CD4-positive, CD25-positive, alpha-beta regulatory T cell (primary cell): ENCODE results near the gene RCAN2. TPM values are rescaled to one million over a fixed set of nuclear protein-coding genes. Genes with fewer than 3 reads are reported as not detected.
"Not testable (repeated sequence)": the region's sequence is repeated elsewhere in the genome, so short reads cannot be mapped to it uniquely, and the experiment has no call there.

Experiments
- ATAC-seq, 2 donors: fragments of 150-1000 bp; cut with Tn5 transposase; one replicate each; pipeline ENCODE4 v1.10.0; 2021; ENCODE audit warnings: low read depth in 2 of 2, moderate number of reproducible peaks in 2 of 2, moderate library complexity in 1 of 2
- DNase-seq, 3 donors: peaks; one replicate each; pipeline versions ENCODE4 v3.0.0 to v3.0.0-alpha.2; 2012 to 2022; ENCODE audit warnings: mixed read lengths in 1 of 3
- H3K27ac ChIP-seq: one replicate; pipeline ENCODE4 v1.7.0; 2013; ENCODE audit warnings: mild to moderate bottlenecking, low read length; ENCODE audit not compliant: insufficient read depth, poor library complexity, severe bottlenecking
- H3K27me3 ChIP-seq: one replicate; pipeline ENCODE4 v1.7.0; 2013; ENCODE audit warnings: low read length; ENCODE audit not compliant: control insufficient read depth, insufficient read depth
- H3K36me3 ChIP-seq: one replicate; pipeline ENCODE4 v1.7.0; 2013; ENCODE audit warnings: mild to moderate bottlenecking, low read length, moderate library complexity; ENCODE audit not compliant: control insufficient read depth, insufficient read depth
- H3K4me1 ChIP-seq: 2 replicates; pipeline ENCODE4 v1.7.0; 2013; ENCODE audit warnings: mild to moderate bottlenecking, low read length; ENCODE audit not compliant: insufficient read depth, control insufficient read depth, poor library complexity, severe bottlenecking
- H3K4me3 ChIP-seq: one replicate; pipeline ENCODE4 v1.7.0; 2013; ENCODE audit warnings: low read depth, mild to moderate bottlenecking, low read length, moderate library complexity
- H3K9me3 ChIP-seq, 2 experiments: 1 replicate in 1 of 2; 2 replicates in 1 of 2; pipeline ENCODE4 v1.7.0; 2013; ENCODE audit warnings: low read length in 2 of 2, mild to moderate bottlenecking in 1 of 2, moderate library complexity in 1 of 2; ENCODE audit not compliant: control insufficient read depth in 2 of 2
- H3K27ac Mint-ChIP-seq, 3 donors: one replicate each; pipeline ENCODE4 v1.8.0; 2020 to 2022; ENCODE audit warnings: mild to moderate bottlenecking in 3 of 3, mixed read lengths in 3 of 3, moderate library complexity in 2 of 3
- H3K27me3 Mint-ChIP-seq: one replicate; pipeline ENCODE4 v1.8.0; 2022; ENCODE audit warnings: mild to moderate bottlenecking, mixed read lengths
- H3K36me3 Mint-ChIP-seq: one replicate; pipeline ENCODE4 v1.8.0; 2020; ENCODE audit warnings: mixed read lengths
- H3K4me1 Mint-ChIP-seq, 4 donors: one replicate each; pipeline ENCODE4 v1.8.0; 2020 to 2022; ENCODE audit warnings: mixed read lengths in 4 of 4, mild to moderate bottlenecking in 1 of 4
- H3K4me3 Mint-ChIP-seq, 4 donors: one replicate each; pipeline ENCODE4 v1.8.0; 2020 to 2022; ENCODE audit warnings: mild to moderate bottlenecking in 4 of 4, mixed read lengths in 4 of 4, moderate library complexity in 3 of 4
- H3K9me3 Mint-ChIP-seq, 7 donors: one replicate each; pipeline ENCODE4 v1.8.0; 2020 to 2022; ENCODE audit warnings: mixed read lengths in 7 of 7, mild to moderate bottlenecking in 3 of 7, moderate library complexity in 2 of 7
- polyA plus RNA-seq, 4 donors: library from polyadenylated mRNA; unstranded; fragments of 300-500 nt; fragmentation: Illumina TruSeq; gene quantifications; one replicate each; pipeline ENCODE4 v1.2.3, GENCODE V29; 2021
- total RNA-seq: library from RNA; stranded (reverse); gene quantifications from one replicate; pipeline ENCODE4 v1.2.3, GENCODE V29; 2022

Gene RCAN2
- total and polyA plus RNA-seq, 5 donors from 2014 or later: 0.08 to 0.14 TPM; not detected in 3

DNA sequence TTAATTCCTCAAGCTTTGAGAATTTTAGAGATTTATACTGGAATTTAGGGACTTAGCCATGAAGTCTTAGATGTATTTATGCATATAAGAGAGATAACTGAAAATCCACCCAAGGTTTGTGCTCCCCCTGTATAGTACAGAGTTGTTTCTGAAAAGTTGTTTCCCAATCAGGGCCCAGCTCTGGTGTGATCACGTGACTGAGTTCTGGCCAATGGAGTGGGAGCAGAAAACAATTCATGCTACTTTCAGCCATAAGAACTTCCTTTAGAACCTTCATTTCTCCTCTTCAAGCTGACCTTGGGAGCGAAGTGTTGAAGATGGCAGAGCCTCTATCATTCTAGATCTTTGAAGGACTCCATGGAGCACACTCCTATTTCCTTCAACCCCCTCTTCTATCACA, 151.0 kb downstream of the RCAN2 start:
- Histone ChIP-seq H3K4me1 (no peaks in the 10 kb centered on the region), H3K4me3 (no peak overlapping the region), H3K9me3 (no peaks in the 10 kb centered on the region), H3K27ac (no peak overlapping the region), H3K36me3 (no peaks in the 10 kb centered on the region), H3K27me3 (no peaks in the 10 kb centered on the region)
- Mint-ChIP-seq H3K4me1 (no peaks in the 10 kb centered on the region), H3K36me3 (no peaks in the 10 kb centered on the region), H3K9me3 (peaks cover 0 to 7% (median 0%) of the 10 kb centered on the region in 7 donors), H3K27ac (no peak overlapping the region), H3K4me3 (no peak overlapping the region), H3K27me3 (peaks cover 16% of the 10 kb centered on the region)
- DNase-seq: no peak
- no peak for ATAC-seq

DNA sequence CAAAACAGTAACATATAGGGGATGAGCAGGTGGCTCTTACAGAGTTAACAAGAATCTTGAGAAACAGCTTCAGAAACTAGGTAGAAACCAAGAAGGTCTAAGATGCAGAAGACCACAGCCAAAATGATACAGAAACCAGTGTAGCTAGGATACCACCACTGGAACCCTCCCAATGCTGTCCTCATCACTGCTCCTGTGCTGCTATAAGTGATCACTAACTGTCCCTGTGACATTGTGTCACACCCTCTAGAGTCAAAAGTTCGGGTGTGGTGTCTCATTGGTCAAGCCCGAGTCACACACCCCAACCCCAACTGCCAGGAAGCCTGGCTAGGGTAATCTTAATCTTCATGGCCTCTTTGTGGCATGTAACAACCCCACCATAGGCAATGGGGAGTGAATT, 153.1 kb downstream of the RCAN2 start:
- DNase-seq (no peak), ATAC-seq (no peak)
- Mint-ChIP-seq H3K4me1 (no peaks in the 10 kb centered on the region), H3K36me3 (no peaks in the 10 kb centered on the region), H3K27ac (no peak overlapping the region), H3K27me3 (peaks cover 20% of the 10 kb centered on the region), H3K4me3 (no peak overlapping the region), H3K9me3 (peaks cover 0 to 7% (median 0%) of the 10 kb centered on the region in 7 donors)
- Histone ChIP-seq H3K4me3 (no peak overlapping the region), H3K27me3 (peaks cover 2% of the 10 kb centered on the region), H3K27ac (no peak overlapping the region), H3K9me3 (no peaks in the 10 kb centered on the region), H3K4me1 (no peaks in the 10 kb centered on the region), H3K36me3 (no peaks in the 10 kb centered on the region)

DNA sequence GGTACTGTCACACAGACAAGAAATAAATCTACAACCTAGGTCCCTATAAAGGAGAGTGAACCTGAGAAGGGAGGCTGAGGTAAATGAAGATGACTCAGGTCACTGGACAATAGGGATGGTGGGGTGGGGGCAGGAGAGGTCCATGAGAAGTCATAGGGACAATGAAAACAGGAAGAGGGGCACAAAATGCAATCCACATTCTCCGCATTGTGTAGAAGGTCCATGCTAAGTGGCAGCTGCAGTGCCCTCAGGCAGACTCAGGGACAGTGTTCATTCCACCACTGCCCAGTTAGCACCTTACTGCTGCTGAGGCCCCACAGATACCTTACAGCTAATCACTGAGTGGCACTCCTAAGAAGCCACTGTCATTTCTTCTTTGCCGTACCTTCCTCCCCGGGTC, 156.8 kb downstream of the RCAN2 start:
- no peak overlapping the region for H3K4me3 ChIP-seq

DNA sequence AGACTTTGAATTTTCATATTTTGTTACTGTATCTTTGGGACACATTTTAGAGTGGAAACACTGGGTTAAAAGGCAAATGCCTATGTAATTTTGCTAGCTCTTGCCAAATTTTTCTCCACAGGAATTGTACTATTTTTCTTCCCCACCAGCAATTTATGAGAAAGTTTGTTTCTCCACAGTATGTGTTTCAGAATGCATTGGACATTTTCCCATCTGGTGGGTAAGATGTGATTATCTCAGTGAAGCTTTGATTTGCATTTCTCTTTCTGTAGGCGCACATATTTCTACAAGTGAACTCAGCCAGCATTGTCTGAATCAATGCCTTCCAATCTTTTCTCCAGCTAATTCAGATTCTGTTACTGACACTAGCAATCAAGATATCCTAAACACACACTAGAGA, 157.8 kb downstream of the RCAN2 start:
- no peaks in the 10 kb centered on the region for H3K36me3 ChIP-seq
- H3K27ac Mint-ChIP-seq: no peak overlapping the region
- DNase-seq (no peak), ATAC-seq (no peak)
- peaks cover 14% of the 10 kb centered on the region for H3K27me3 Mint-ChIP-seq
- H3K4me3 Mint-ChIP-seq: no peak overlapping the region
- H3K27me3 ChIP-seq: peaks cover 2% of the 10 kb centered on the region
- no peaks in the 10 kb centered on the region for H3K36me3 Mint-ChIP-seq
- H3K4me1 Mint-ChIP-seq: no peaks in the 10 kb centered on the region
- H3K4me3 ChIP-seq: no peak overlapping the region
- H3K27ac ChIP-seq: no peak overlapping the region
- H3K4me1 ChIP-seq: no peaks in the 10 kb centered on the region
- peaks cover 0 to 4% (median 0%) of the 10 kb centered on the region in 7 donors for H3K9me3 Mint-ChIP-seq
- H3K9me3 ChIP-seq: no peaks in the 10 kb centered on the region

More for the DNA sequence above, 156.8 kb downstream of the RCAN2 start:
- Mint-ChIP-seq H3K4me3 (no peak overlapping the region), H3K4me1 (no peaks in the 10 kb centered on the region), H3K36me3 (no peaks in the 10 kb centered on the region), H3K27ac (no peak overlapping the region), H3K27me3 (peaks cover 14% of the 10 kb centered on the region), H3K9me3 (peaks cover 0 to 4% (median 0%) of the 10 kb centered on the region in 7 donors)
- no peaks in the 10 kb centered on the region for H3K4me1 ChIP-seq
- DNase-seq: no peak
- H3K27ac ChIP-seq: no peak overlapping the region
- no peaks in the 10 kb centered on the region for H3K36me3 ChIP-seq
- no peak for ATAC-seq
- no peaks in the 10 kb centered on the region for H3K9me3 ChIP-seq
- peaks cover 2% of the 10 kb centered on the region for H3K27me3 ChIP-seq

DNA sequence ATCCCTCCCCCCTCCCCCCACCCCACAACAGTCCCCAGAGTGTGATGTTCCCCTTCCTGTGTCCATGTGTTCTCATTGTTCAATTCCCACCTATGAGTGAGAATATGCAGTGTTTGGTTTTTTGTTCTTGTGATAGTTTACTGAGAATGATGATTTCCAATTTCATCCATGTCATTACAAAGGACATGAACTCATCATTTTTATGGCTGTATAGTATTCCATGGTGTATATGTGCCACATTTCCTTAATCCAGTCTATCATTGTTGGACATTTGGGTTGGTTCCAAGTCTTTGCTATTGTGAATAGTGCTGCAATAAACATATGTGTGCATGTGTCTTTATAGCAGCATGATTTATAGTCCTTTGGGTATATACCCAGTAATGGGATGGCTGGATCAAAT, 158.8 kb downstream of the RCAN2 start:
- H3K27ac Mint-ChIP-seq, H3K27me3 ChIP-seq, H3K9me3 ChIP-seq, H3K4me3 ChIP-seq, ATAC-seq, H3K4me1 Mint-ChIP-seq, H3K36me3 ChIP-seq, H3K36me3 Mint-ChIP-seq, H3K9me3 Mint-ChIP-seq, DNase-seq, H3K27ac ChIP-seq, H3K4me3 Mint-ChIP-seq, H3K4me1 ChIP-seq: not testable (repeated sequence)
- peaks cover 14% of the 10 kb centered on the region for H3K27me3 Mint-ChIP-seq

DNA sequence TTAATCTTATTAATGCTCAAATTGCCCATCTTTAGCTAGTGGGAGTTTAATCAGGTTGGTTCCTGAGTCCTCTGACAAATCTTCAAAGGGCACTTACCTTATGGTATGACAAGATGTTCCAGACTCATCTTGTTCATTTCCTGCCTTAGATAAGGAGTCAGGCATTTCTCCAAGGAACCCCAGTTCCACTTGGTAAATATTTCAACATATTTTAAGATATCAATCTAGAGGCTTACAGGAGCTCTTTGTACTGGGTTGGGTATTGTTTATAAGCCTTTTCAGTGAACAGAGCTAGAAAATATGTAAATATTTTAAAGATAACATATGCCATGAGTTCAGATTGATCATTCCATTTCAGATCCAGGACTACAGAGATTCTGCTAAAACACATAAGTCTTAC, 159.8 kb downstream of the RCAN2 start:
- no peak overlapping the region for H3K4me3 ChIP-seq
- Mint-ChIP-seq H3K36me3 (no peaks in the 10 kb centered on the region), H3K9me3 (peaks cover 0 to 4% (median 0%) of the 10 kb centered on the region in 7 donors), H3K27me3 (peaks cover 5% of the 10 kb centered on the region), H3K4me1 (no peaks in the 10 kb centered on the region), H3K27ac (no peak overlapping the region), H3K4me3 (no peak overlapping the region)
- no peak overlapping the region for H3K27ac ChIP-seq
- no peaks in the 10 kb centered on the region for H3K9me3 ChIP-seq
- H3K4me1 ChIP-seq: no peaks in the 10 kb centered on the region
- H3K27me3 ChIP-seq: peaks cover 8% of the 10 kb centered on the region
- H3K36me3 ChIP-seq: no peaks in the 10 kb centered on the region
- ATAC-seq (no peak), DNase-seq (no peak)

DNA sequence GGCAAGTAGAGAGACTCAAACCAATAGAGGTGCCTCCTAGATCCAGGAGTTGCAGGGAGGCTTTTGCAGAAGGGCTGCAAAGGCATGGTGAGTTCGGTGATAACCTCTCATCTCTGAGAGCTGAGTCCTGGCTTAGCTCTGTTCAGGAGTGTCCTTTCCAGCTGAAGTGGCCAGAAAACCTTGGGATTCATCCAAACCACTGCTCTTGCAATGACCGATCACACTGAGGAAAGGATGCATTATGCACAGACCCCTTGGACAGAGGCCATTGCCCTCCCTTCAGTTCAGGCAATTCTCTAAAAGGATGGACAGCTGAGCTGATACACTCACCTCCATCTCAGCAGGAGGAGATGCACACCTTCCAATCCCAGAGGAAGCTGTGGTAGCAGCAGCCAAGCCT, 161.7 kb downstream of the RCAN2 start:
- Histone ChIP-seq H3K9me3 (no peaks in the 10 kb centered on the region), H3K36me3 (no peaks in the 10 kb centered on the region), H3K27ac (no peak overlapping the region), H3K4me1 (no peaks in the 10 kb centered on the region), H3K27me3 (peaks cover 8% of the 10 kb centered on the region), H3K4me3 (no peak overlapping the region)
- Mint-ChIP-seq H3K4me1 (no peaks in the 10 kb centered on the region), H3K27me3 (peaks cover 4% of the 10 kb centered on the region), H3K9me3 (peaks cover 0 to 4% (median 0%) of the 10 kb centered on the region in 7 donors), H3K4me3 (no peak overlapping the region), H3K36me3 (no peaks in the 10 kb centered on the region), H3K27ac (no peak overlapping the region)
- DNase-seq: no peak
- no peak for ATAC-seq

DNA sequence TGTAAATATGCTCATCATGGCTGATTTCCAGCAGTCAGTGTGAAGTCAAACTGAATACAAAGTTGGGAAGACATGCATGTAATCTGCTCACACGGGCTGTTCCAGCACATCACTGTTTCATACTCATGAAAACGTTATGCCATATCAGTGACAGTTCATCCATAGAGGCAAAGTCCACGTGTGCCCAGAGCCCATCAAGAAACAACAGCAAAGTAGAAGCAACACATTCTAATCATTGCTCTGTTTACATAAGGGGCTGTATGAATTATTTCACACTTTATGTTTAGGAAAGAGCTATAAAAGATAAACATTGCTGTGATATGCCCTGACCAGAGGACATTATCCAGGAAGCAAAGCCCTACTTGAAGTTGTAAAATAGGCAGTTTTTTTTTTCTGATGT, 163.5 kb downstream of the RCAN2 start:
- Histone ChIP-seq H3K4me1 (no peaks in the 10 kb centered on the region), H3K9me3 (no peaks in the 10 kb centered on the region), H3K27me3 (peaks cover 6% of the 10 kb centered on the region), H3K27ac (no peak overlapping the region), H3K36me3 (no peaks in the 10 kb centered on the region), H3K4me3 (no peak overlapping the region)
- H3K36me3 Mint-ChIP-seq: no peaks in the 10 kb centered on the region
- ATAC-seq (no peak), DNase-seq (no peak)
- H3K4me3 Mint-ChIP-seq: no peak overlapping the region
- no peak overlapping the region for H3K27ac Mint-ChIP-seq
- peaks cover 6% of the 10 kb centered on the region for H3K27me3 Mint-ChIP-seq
- H3K4me1 Mint-ChIP-seq: no peaks in the 10 kb centered on the region
- H3K9me3 Mint-ChIP-seq: peaks cover 0 to 3% (median 0%) of the 10 kb centered on the region in 7 donors
